H1 (cell line): ENCODE measurements around the gene SH2D7. TPM values are rescaled to one million over a fixed set of nuclear protein-coding genes. Genes with fewer than 3 reads are reported as not detected.

Experiments
- CTCF ChIA-PET: fragments of 300-600 bp; sonication (Branson Sonifier 250); formaldehyde crosslinking; loops from one replicate; lab custom pipeline; 2021; ENCODE audit not compliant: partially characterized antibody; lab: Charles Lee
- POLR2A ChIA-PET: fragments of 300-600 bp; sonication (Branson Sonifier 250); formaldehyde crosslinking; loops from one replicate; lab custom pipeline; 2021; ENCODE audit warnings: inconsistent platforms; ENCODE audit not compliant: partially characterized antibody; lab: Charles Lee
- DNase-seq, 2 experiments: peaks; one replicate each; pipeline versions ENCODE4 v3.0.0 to v3.0.0-alpha.2; 2010 to 2022; ENCODE audit warnings: low spot score in 2 of 2, low read depth in 1 of 2, mixed read lengths in 1 of 2
- FAIRE-seq: peaks from 2 replicates; lab custom pipeline; 2011; peaks lifted over from hg19 to GRCh38; lab: Jason Lieb, UNC
- H2AFZ ChIP-seq: 2 replicates; pipeline ENCODE4 v1.8.1; 2012; ENCODE audit warnings: low read length, inconsistent platforms
- H2AK5ac ChIP-seq: 2 replicates; pipeline ENCODE4 v1.6.1; 2013; ENCODE audit warnings: low read depth, low read length
- H2BK120ac ChIP-seq: replicated peaks from 2 replicates; pipeline ENCODE3; 2013; ENCODE audit warnings: low read depth, low read length, inconsistent platforms
- H2BK12ac ChIP-seq: 2 replicates; pipeline ENCODE4 v1.6.1; 2013; ENCODE audit warnings: low read depth, low read length
- H2BK15ac ChIP-seq: 2 replicates; pipeline ENCODE4 v1.6.1; 2013; ENCODE audit warnings: low read length
- H2BK20ac ChIP-seq: 2 replicates; pipeline ENCODE4 v1.6.1; 2013; ENCODE audit warnings: low read length
- H2BK5ac ChIP-seq: 2 replicates; pipeline ENCODE4 v1.6.1; 2013; ENCODE audit warnings: low read depth, low read length
- H3K14ac ChIP-seq: 2 replicates; pipeline ENCODE4 v1.6.1; 2013; ENCODE audit warnings: inconsistent platforms; ENCODE audit not compliant: insufficient read length
- H3K18ac ChIP-seq: 2 replicates; pipeline ENCODE4 v1.6.1; 2013; ENCODE audit warnings: low read length; ENCODE audit errors: extremely low read depth
- H3K23ac ChIP-seq: 2 replicates; pipeline ENCODE4 v1.6.1; 2013; ENCODE audit warnings: inconsistent platforms; ENCODE audit not compliant: insufficient read length
- H3K23me2 ChIP-seq: 2 replicates; pipeline ENCODE4 v1.6.1; 2013; ENCODE audit warnings: low read depth, low read length
- H3K27ac ChIP-seq: 2 replicates; pipeline ENCODE4 v1.6.1; 2011; ENCODE audit warnings: low read depth, low read length, inconsistent platforms
- H3K27me3 ChIP-seq, 4 experiments: replicated peaks in 1 of 4; 1 replicate in 1 of 4; 2 replicates in 3 of 4; pipeline versions ENCODE4 v1.6.1 to v1.8.1; 2011 to 2013; ENCODE audit warnings: low read length in 3 of 4, mild to moderate bottlenecking in 3 of 4, inconsistent platforms in 2 of 4, mixed read lengths in 2 of 4, moderate library complexity in 1 of 4; ENCODE audit not compliant: control insufficient read depth in 3 of 4, insufficient read depth in 3 of 4; ENCODE audit errors: extremely low read depth in 1 of 4
- H3K36me3 ChIP-seq, 4 experiments: 2 replicates each; pipeline versions ENCODE4 v1.6.1 to v1.8.1; 2011 to 2013; ENCODE audit warnings: mild to moderate bottlenecking in 4 of 4, low read length in 3 of 4, moderate library complexity in 2 of 4, control low read depth in 1 of 4, inconsistent platforms in 1 of 4; ENCODE audit not compliant: insufficient read depth in 4 of 4, control insufficient read depth in 2 of 4
- H3K4ac ChIP-seq: replicated peaks from 2 replicates; pipeline ENCODE3; 2013; ENCODE audit warnings: low read length, low read depth, mixed read lengths, inconsistent platforms; ENCODE audit not compliant: insufficient read length
- H3K4me1 ChIP-seq, 4 experiments: replicated peaks in 1 of 4; 1 replicate in 1 of 4; 2 replicates in 3 of 4; pipeline versions ENCODE4 v1.6.1 to v1.8.1; 2011 to 2013; ENCODE audit warnings: low read length in 3 of 4, inconsistent platforms in 2 of 4, mixed read lengths in 1 of 4; ENCODE audit not compliant: insufficient read depth in 4 of 4, control insufficient read depth in 3 of 4
- H3K4me2 ChIP-seq, 2 experiments: 2 replicates each; pipeline versions ENCODE4 v1.6.1 to v1.8.1; 2011 to 2013; ENCODE audit warnings: low read depth in 2 of 2, low read length in 2 of 2, control low read depth in 1 of 2, inconsistent platforms in 1 of 2, mild to moderate bottlenecking in 1 of 2; ENCODE audit not compliant: insufficient read depth in 1 of 2
- H3K4me3 ChIP-seq, 4 experiments: fragments of 200-600, 300-600 bp in 1 of 4; sonication (generic), shearing (Covaris generic), sonication (Bioruptor Twin) in 1 of 4; 2 replicates each; pipeline versions ENCODE4 v1.5.1 to v1.8.1; 2011 to 2016; ENCODE audit warnings: low read length in 4 of 4, low read depth in 3 of 4, control low read depth in 2 of 4, inconsistent platforms in 2 of 4, mild to moderate bottlenecking in 2 of 4, mixed read lengths in 1 of 4, moderate library complexity in 1 of 4; ENCODE audit not compliant: insufficient read depth in 2 of 4; ENCODE audit errors: extremely low read depth in 1 of 4
- H3K56ac ChIP-seq: replicated peaks from 2 replicates; pipeline ENCODE3; 2013; ENCODE audit warnings: low read depth, mild to moderate bottlenecking, mixed read lengths, low read length, inconsistent platforms; ENCODE audit not compliant: insufficient read length
- H3K79me1 ChIP-seq: 2 replicates; pipeline ENCODE4 v1.6.1; 2013; ENCODE audit warnings: low read depth, low read length, control low read depth
- H3K79me2 ChIP-seq, 2 experiments: 2 replicates each; pipeline versions ENCODE4 v1.6.1 to v1.8.1; 2012 to 2013; ENCODE audit warnings: low read length in 2 of 2, mild to moderate bottlenecking in 2 of 2, inconsistent platforms in 1 of 2; ENCODE audit not compliant: insufficient read depth in 2 of 2, control insufficient read depth in 1 of 2
- H3K9ac ChIP-seq, 4 experiments: replicated peaks in 1 of 4; 1 replicate in 1 of 4; 2 replicates in 3 of 4; pipeline versions ENCODE4 v1.6.1 to v1.8.1; 2011 to 2013; ENCODE audit warnings: low read depth in 3 of 4, low read length in 3 of 4, control low read depth in 2 of 4, mild to moderate bottlenecking in 2 of 4, moderate library complexity in 2 of 4, inconsistent platforms in 1 of 4; ENCODE audit errors: extremely low read depth in 1 of 4
- H3K9me3 ChIP-seq, 2 experiments: 2 replicates each; pipeline versions ENCODE4 v1.6.1 to v1.8.1; 2012 to 2013; ENCODE audit warnings: mild to moderate bottlenecking in 2 of 2, moderate library complexity in 2 of 2, control low read depth in 1 of 2, inconsistent platforms in 1 of 2, low read depth in 1 of 2, low read length in 1 of 2, mixed read lengths in 1 of 2; ENCODE audit not compliant: insufficient read depth in 2 of 2
- H4K20me1 ChIP-seq, 2 experiments: replicated peaks in 1 of 2; 2 replicates each; pipeline versions ENCODE3 to v1.8.1; 2011 to 2013; ENCODE audit warnings: inconsistent platforms in 2 of 2, low read length in 2 of 2, mild to moderate bottlenecking in 1 of 2; ENCODE audit not compliant: insufficient read depth in 2 of 2, control insufficient read depth in 1 of 2
- H4K5ac ChIP-seq: 2 replicates; pipeline ENCODE4 v1.6.1; 2013; ENCODE audit warnings: low read length, low read depth, mixed read lengths, inconsistent platforms; ENCODE audit not compliant: insufficient read length
- H4K8ac ChIP-seq: 2 replicates; pipeline ENCODE4 v1.8.0; 2013; ENCODE audit warnings: mild to moderate bottlenecking, moderate library complexity, low read length, inconsistent platforms; ENCODE audit not compliant: insufficient read depth; ENCODE audit errors: extremely low read depth
- H4K91ac ChIP-seq: replicated peaks from 2 replicates; pipeline ENCODE3; 2013; ENCODE audit warnings: low read length, mixed read lengths, inconsistent platforms; ENCODE audit not compliant: insufficient read length
- CREB1 ChIP-seq: IDR thresholded peaks from 2 replicates; pipeline ENCODE4 v1.6.1; 2012; ENCODE audit warnings: inconsistent platforms
- GABPA ChIP-seq: IDR thresholded peaks from 2 replicates; pipeline ENCODE4 v1.6.1; 2011; ENCODE audit warnings: mild to moderate bottlenecking, low read length, moderate library complexity, borderline replicate concordance; ENCODE audit not compliant: insufficient read depth
- JUN ChIP-seq: IDR thresholded peaks from 2 replicates; pipeline ENCODE4 v1.6.1; 2011; ENCODE audit warnings: low read depth, mild to moderate bottlenecking, improper control_type of control experiment, low read length
- NRF1 ChIP-seq: IDR thresholded peaks from 2 replicates; pipeline ENCODE4 v1.6.1; 2011; ENCODE audit warnings: mild to moderate bottlenecking, low read depth, low read length, improper control_type of control experiment
- POLR2A ChIP-seq, 2 experiments: IDR thresholded peaks; 1 replicate in 1 of 2; 2 replicates in 1 of 2; pipeline ENCODE4 v1.6.1; 2011; ENCODE audit warnings: low read depth in 2 of 2, low read length in 2 of 2, mild to moderate bottlenecking in 2 of 2; ENCODE audit errors: control extremely low read depth in 1 of 2
- RBBP5 ChIP-seq: IDR thresholded peaks from 2 replicates; pipeline ENCODE4 v1.7.1; 2012; ENCODE audit warnings: low read depth, mild to moderate bottlenecking, inconsistent platforms, low read length, moderate library complexity, borderline replicate concordance
- RFX5 ChIP-seq: IDR thresholded peaks from 2 replicates; pipeline ENCODE4 v1.6.1; 2011; ENCODE audit warnings: low read depth, low read length, improper control_type of control experiment, borderline replicate concordance
- SP1 ChIP-seq: IDR thresholded peaks from 2 replicates; pipeline ENCODE4 v1.6.1; 2011; ENCODE audit warnings: low read depth, low read length
- SRF ChIP-seq: IDR thresholded peaks from 2 replicates; pipeline ENCODE4 v1.6.1; 2011; ENCODE audit warnings: mild to moderate bottlenecking, low read depth, low read length, moderate library complexity
- WGBS, 2 experiments: shearing (Covaris generic) in 1 of 2; methylation state at CpG; one replicate each; pipeline versions ENCODE4 v1.1.6 to v1.1.7; 2013 to 2015; ENCODE audit warnings: low lambda C conversion rate in 2 of 2, mixed read lengths in 2 of 2, inconsistent platforms in 1 of 2, low coverage in 1 of 2, missing lambda C conversion rate in 1 of 2; ENCODE audit not compliant: insufficient replicate concordance in 2 of 2, insufficient coverage in 1 of 2, insufficient read length in 1 of 2; ENCODE audit errors: extremely low coverage in 1 of 2, missing lambda C conversion rate in 1 of 2; 5-methylcytosine and 5-hydroxymethylcytosine counted together
- polyA plus RNA-seq, 7 experiments: library from polyadenylated mRNA; depleted of rRNA in 3 of 7; stranded (reverse) in 5 of 7; unstranded in 2 of 7; fragments of >200 nt in 5 of 7; fragments of 200-250 nt in 2 of 7; gene quantifications; 1 replicate in 5 of 7; 2 replicates in 1 of 7; 4 replicates in 1 of 7; pipeline versions ENCODE4 v1.2.1 to v1.2.3, GENCODE V29; 2011 to 2013; ENCODE audit warnings: missing spikeins in 2 of 7, mixed read lengths in 2 of 7
- total RNA-seq: library from RNA; stranded (reverse); fragmentation: NEBNext Ultra II Directional; extraction: Animal tissue kit (Norgen Biotek cat#: 25700); gene quantifications from 2 replicates; pipeline ENCODE4 v1.2.1, GENCODE V29; 2021
- TF ChIP-seq, protein P1 (sequence below): IDR thresholded peaks from 2 replicates; pipeline ENCODE4 v1.6.1; 2012; ENCODE audit warnings: inconsistent platforms
- TF ChIP-seq, protein P2 (sequence below): IDR thresholded peaks from 2 replicates; pipeline ENCODE4 v1.6.1; 2012; ENCODE audit warnings: inconsistent platforms

Gene SH2D7
- total and polyA plus RNA-seq, 2 of the 8 experiments (the other 6 are each of a cell fraction or from before 2014, with no cell fraction given), result not detected

DNA sequence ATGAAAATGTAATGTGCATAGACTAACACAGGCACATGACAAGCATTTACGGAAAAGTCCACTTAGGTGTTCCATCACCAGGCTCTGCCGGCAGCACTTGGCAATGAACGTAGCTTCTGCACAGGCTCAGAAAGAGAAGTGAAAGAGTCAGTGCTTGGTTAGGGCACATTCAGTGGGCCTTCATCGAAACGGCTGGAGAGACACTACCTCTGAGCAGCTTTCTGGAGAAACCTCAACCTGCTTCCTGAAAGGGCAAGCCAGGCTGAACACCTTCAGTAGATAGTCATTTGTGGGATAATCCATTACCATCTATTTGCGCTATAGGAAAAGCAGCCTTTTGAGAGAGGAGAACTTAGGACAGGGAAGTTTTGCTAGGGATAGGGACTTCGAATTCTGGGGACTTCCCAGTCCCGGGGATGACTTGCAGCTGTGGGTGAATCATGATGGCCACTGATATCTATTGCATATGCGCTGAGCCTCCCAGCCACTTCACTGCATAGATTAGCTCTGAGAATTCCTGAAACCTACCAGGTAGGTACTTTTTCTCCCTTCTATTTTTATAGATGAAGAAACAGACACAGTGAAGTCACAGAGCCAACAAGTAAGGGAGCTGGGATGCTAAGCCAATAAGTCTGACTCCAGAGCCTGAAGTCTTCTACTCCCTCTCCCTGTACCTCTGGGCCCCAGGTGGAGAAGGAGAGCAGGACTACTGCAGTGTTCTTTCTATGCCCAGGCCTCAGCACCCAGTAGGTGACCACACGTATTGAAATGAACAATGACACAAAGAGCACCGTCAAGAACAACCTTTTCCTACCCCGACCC, 4.2 kb upstream of the SH2D7 start:
- Histone ChIP-seq H4K91ac (no peak overlapping the region), H3K36me3 (no peaks in the 10 kb centered on the region), H4K5ac (no peak overlapping the region), H3K79me2 (no peaks in the 10 kb centered on the region), H3K18ac (no peak overlapping the region), H2AFZ (no peak overlapping the region), H2BK5ac (no peak overlapping the region), H3K79me1 (no peaks in the 10 kb centered on the region), H3K23ac (no peak overlapping the region), H3K9ac (no peak overlapping the region), H4K8ac (no peak overlapping the region), H2AK5ac (no peak overlapping the region), H2BK20ac (no peak overlapping the region), H2BK12ac (no peak overlapping the region), H3K4me1 (0 out of 7 replicates have a peak, but pooled peaks cover 0 to 4% (median 0%) of the 10 kb centered on the region in 4 experiments), H3K9me3 (no peaks in the 10 kb centered on the region), H4K20me1 (no peaks in the 10 kb centered on the region), H3K27ac (no peak overlapping the region), H3K4me2 (peak overlapping the region in 1 of 2 experiments; percentile 29; a peak in 1 of 4 replicates), H3K14ac (no peak overlapping the region), H3K56ac (no peak overlapping the region), H3K23me2 (no peaks in the 10 kb centered on the region), H3K4me3 (no peak overlapping the region), H2BK120ac (no peak overlapping the region), H3K27me3 (peaks cover 0 to 2% (median 0%) of the 10 kb centered on the region in 4 experiments; a peak in 3 of 7 replicates), H2BK15ac (no peak overlapping the region), H3K4ac (no peak overlapping the region)
- WGBS, 2 experiments, result 88% methylated on average over 12 of the region's 12 CpGs; no CpG with 5 or more reads in 1 of the 2 experiments
- FAIRE-seq (no peak), DNase-seq (no peak)
- TF ChIP-seq SRF, result no peak
- TF ChIP-seq JUN, result no peak
- TF ChIP-seq RBBP5, result no peak
- TF ChIP-seq, protein P1, sequence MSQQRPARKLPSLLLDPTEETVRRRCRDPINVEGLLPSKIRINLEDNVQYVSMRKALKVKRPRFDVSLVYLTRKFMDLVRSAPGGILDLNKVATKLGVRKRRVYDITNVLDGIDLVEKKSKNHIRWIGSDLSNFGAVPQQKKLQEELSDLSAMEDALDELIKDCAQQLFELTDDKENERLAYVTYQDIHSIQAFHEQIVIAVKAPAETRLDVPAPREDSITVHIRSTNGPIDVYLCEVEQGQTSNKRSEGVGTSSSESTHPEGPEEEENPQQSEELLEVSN, result no peak
- TF ChIP-seq, protein P2, sequence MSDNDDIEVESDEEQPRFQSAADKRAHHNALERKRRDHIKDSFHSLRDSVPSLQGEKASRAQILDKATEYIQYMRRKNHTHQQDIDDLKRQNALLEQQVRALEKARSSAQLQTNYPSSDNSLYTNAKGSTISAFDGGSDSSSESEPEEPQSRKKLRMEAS, result no peak
- TF ChIP-seq CREB1, result no peak
- TF ChIP-seq RFX5, result no peak
- no peak for TF ChIP-seq POLR2A (IDR thresholded peaks at IDR 0.05; ENCODE audit: control extremely low read depth in 1 of 2, low read depth in 2 of 2, low read length in 2 of 2)
- TF ChIP-seq NRF1, result no peak
- no peak for TF ChIP-seq GABPA
- TF ChIP-seq SP1, result no peak
- CTCF ChIA-PET, result interaction anchor here (0.9 to 8.0 kb wide), 7 partner anchors 19 to 122 kb away, joined by 3 to 51 read pairs (median 4); no protein-coding TSS in a partner anchor
- POLR2A ChIA-PET, result interaction anchor here (0.6 kb wide), 1 partner anchor 8 kb away, joined by 3 read pairs; no protein-coding TSS in a partner anchor
